Measurements from ENCODE around the gene SLC25A11. TPM values are rescaled to one million over a fixed set of nuclear protein-coding genes. Genes with fewer than 3 reads are reported as not detected.
"Not testable (repeated sequence)": the region's sequence is repeated elsewhere in the genome, so short reads cannot be mapped to it uniquely, and the experiment has no call there.

The SLC25A11 gene
- total and polyA plus RNA-seq, 2 experiments from 2014 or later: 59.5 to 78.7 TPM

- Histone ChIP-seq H3K4me3 (no peak overlapping the region), H3K36me3 (replicated peaks; ENCODE audit: insufficient read depth, low read depth) (no peaks in the 10 kb centered on the region), H4K20me1 (ENCODE audit: insufficient read depth, poor library complexity, severe bottlenecking) (no peaks in the 10 kb centered on the region), H3K9me2 (replicated peaks; ENCODE audit: insufficient read depth) (no peaks in the 10 kb centered on the region), H3K27me3 (no peaks in the 10 kb centered on the region), H3K4me2 (no peak overlapping the region), H3K27ac (no peak overlapping the region), H2AFZ (no peak overlapping the region), H3K79me2 (no peaks in the 10 kb centered on the region), H3K9me3 (ENCODE audit: low read depth) (no peaks in the 10 kb centered on the region), H3K4me1 (ENCODE audit: insufficient read depth) (peaks cover 6% of the 10 kb centered on the region)
- TF ChIP-seq EZH2phosphoT487 (IDR thresholded peaks at IDR 0.05; ENCODE audit: low read depth, severe bottlenecking, unreplicated experiment): no peak
- no peak for TF ChIP-seq CTCF (IDR thresholded peaks at IDR 0.05; ENCODE audit: poor library complexity)
- no peak for TF ChIP-seq EZH2 (IDR thresholded peaks at IDR 0.05; ENCODE audit: borderline replicate concordance)
- WGBS (ENCODE audit: low lambda C conversion rate, missing lambda C conversion rate): 67% methylated on average over 1 of the region's 1 CpG
- no peak for DNase-seq (ENCODE audit: low spot score)
Measured at GRCh38 chr17:4913994-4914393, 25.9 kb downstream of the SLC25A11 start.

GRCh38 chr17:4908711-4909496, 30.9 kb downstream of the SLC25A11 start:
- Histone ChIP-seq H3K4me1 (ENCODE audit: insufficient read depth) (peaks cover 6% of the 10 kb centered on the region), H3K79me2 (no peaks in the 10 kb centered on the region), H3K4me2 (peak overlapping the region; percentile 41), H3K9me2 (replicated peaks; ENCODE audit: insufficient read depth) (no peaks in the 10 kb centered on the region), H4K20me1 (ENCODE audit: insufficient read depth, poor library complexity, severe bottlenecking) (no peaks in the 10 kb centered on the region), H3K27ac (peak overlapping the region; percentile 94), H3K4me3 (no peak overlapping the region), H3K9me3 (ENCODE audit: low read depth) (no peaks in the 10 kb centered on the region), H3K27me3 (no peaks in the 10 kb centered on the region), H3K36me3 (replicated peaks; ENCODE audit: insufficient read depth, low read depth) (no peaks in the 10 kb centered on the region), H2AFZ (peak overlapping the region; percentile 4)
- peak; percentile 94 for DNase-seq (ENCODE audit: low spot score)
- 18% methylated on average over 18 of the region's 20 CpGs for WGBS (ENCODE audit: low lambda C conversion rate, missing lambda C conversion rate)
- TF ChIP-seq CTCF (IDR thresholded peaks at IDR 0.05; ENCODE audit: poor library complexity): peak; percentile 88
- no peak for TF ChIP-seq EZH2phosphoT487 (IDR thresholded peaks at IDR 0.05; ENCODE audit: low read depth, severe bottlenecking, unreplicated experiment)

GRCh38 chr17:4908301-4908700, 31.5 kb downstream of the SLC25A11 start:
- H3K4me3 ChIP-seq: no peak overlapping the region
- no peak for DNase-seq (ENCODE audit: low spot score)
- no peaks in the 10 kb centered on the region for H4K20me1 ChIP-seq (ENCODE audit: insufficient read depth, poor library complexity, severe bottlenecking)
- H3K27ac ChIP-seq: peak overlapping the region; percentile 94
- peaks cover 7% of the 10 kb centered on the region for H3K4me1 ChIP-seq (ENCODE audit: insufficient read depth)
- H3K4me2 ChIP-seq: no peak overlapping the region
- H3K9me2 ChIP-seq (replicated peaks; ENCODE audit: insufficient read depth): no peaks in the 10 kb centered on the region
- 38% methylated on average over 10 of the region's 10 CpGs for WGBS (ENCODE audit: low lambda C conversion rate, missing lambda C conversion rate)
- no peaks in the 10 kb centered on the region for H3K79me2 ChIP-seq
- no peaks in the 10 kb centered on the region for H3K9me3 ChIP-seq (ENCODE audit: low read depth)
- TF ChIP-seq EZH2 (IDR thresholded peaks at IDR 0.05; ENCODE audit: borderline replicate concordance) (no peak), EZH2phosphoT487 (IDR thresholded peaks at IDR 0.05; ENCODE audit: low read depth, severe bottlenecking, unreplicated experiment) (no peak), CTCF (IDR thresholded peaks at IDR 0.05; ENCODE audit: poor library complexity) (no peak)
- H3K27me3 ChIP-seq: no peaks in the 10 kb centered on the region
- no peak overlapping the region for H2AFZ ChIP-seq
- no peaks in the 10 kb centered on the region for H3K36me3 ChIP-seq (replicated peaks; ENCODE audit: insufficient read depth, low read depth)

GRCh38 chr17:4906642-4907041, 33.2 kb downstream of the SLC25A11 start:
- H3K79me2 ChIP-seq; H4K20me1 ChIP-seq (ENCODE audit: insufficient read depth, poor library complexity, severe bottlenecking); H3K27ac ChIP-seq; H3K4me1 ChIP-seq (ENCODE audit: insufficient read depth); DNase-seq (ENCODE audit: low spot score); H3K9me2 ChIP-seq (replicated peaks; ENCODE audit: insufficient read depth); H2AFZ ChIP-seq; H3K36me3 ChIP-seq (replicated peaks; ENCODE audit: insufficient read depth, low read depth); H3K9me3 ChIP-seq (ENCODE audit: low read depth); H3K4me2 ChIP-seq; H3K4me3 ChIP-seq; H3K27me3 ChIP-seq: not testable (repeated sequence)
